HEK293 (cell line): ENCODE results near the gene IRF2.

Experiments
- TF ChIP-seq, protein P1 (sequence below): fragments of 450-650 bp; formaldehyde crosslinking; optimal IDR thresholded peaks from 2 replicates; pipeline ENCODE3; 2016; ENCODE audit warnings: missing biosample characterization, mild to moderate bottlenecking, missing genetic modification characterization
- TF ChIP-seq, protein P2 (sequence below): fragments of 450-650 bp; formaldehyde crosslinking; IDR thresholded peaks from 2 replicates; pipeline ENCODE4 v1.5.1; 2016; ENCODE audit warnings: missing biosample characterization, missing genetic modification characterization

GRCh38 chr4:184470785-184471110 is 3.6 kb downstream of the IRF2 start:
- TF ChIP-seq, protein P1, sequence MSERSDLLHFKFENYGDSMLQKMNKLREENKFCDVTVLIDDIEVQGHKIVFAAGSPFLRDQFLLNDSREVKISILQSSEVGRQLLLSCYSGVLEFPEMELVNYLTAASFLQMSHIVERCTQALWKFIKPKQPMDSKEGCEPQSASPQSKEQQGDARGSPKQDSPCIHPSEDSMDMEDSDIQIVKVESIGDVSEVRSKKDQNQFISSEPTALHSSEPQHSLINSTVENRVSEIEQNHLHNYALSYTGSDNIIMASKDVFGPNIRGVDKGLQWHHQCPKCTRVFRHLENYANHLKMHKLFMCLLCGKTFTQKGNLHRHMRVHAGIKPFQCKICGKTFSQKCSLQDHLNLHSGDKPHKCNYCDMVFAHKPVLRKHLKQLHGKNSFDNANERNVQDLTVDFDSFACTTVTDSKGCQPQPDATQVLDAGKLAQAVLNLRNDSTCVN (tag by site-specific recombination): no peak
- TF ChIP-seq, protein P2, sequence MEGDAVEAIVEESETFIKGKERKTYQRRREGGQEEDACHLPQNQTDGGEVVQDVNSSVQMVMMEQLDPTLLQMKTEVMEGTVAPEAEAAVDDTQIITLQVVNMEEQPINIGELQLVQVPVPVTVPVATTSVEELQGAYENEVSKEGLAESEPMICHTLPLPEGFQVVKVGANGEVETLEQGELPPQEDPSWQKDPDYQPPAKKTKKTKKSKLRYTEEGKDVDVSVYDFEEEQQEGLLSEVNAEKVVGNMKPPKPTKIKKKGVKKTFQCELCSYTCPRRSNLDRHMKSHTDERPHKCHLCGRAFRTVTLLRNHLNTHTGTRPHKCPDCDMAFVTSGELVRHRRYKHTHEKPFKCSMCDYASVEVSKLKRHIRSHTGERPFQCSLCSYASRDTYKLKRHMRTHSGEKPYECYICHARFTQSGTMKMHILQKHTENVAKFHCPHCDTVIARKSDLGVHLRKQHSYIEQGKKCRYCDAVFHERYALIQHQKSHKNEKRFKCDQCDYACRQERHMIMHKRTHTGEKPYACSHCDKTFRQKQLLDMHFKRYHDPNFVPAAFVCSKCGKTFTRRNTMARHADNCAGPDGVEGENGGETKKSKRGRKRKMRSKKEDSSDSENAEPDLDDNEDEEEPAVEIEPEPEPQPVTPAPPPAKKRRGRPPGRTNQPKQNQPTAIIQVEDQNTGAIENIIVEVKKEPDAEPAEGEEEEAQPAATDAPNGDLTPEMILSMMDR: no peak
